HCT116 (cell line): ENCODE data around the gene CPT1A.

Source experiments
- CTCF ChIP-seq, 3 experiments: fragments of 200-600 bp in 1 of 3; sonication (generic) in 1 of 3; IDR thresholded peaks in 2 of 3; conservative IDR thresholded peaks in 1 of 3; 2 replicates each; pipeline ENCODE4 v1.5.1; 2012 to 2017; ENCODE audit warnings: low read depth in 2 of 3, low read length in 2 of 3, antibody characterized with exemption in 1 of 3, borderline replicate concordance in 1 of 3, control low read depth in 1 of 3, mild to moderate bottlenecking in 1 of 3, mixed read lengths in 1 of 3, mixed run types in 1 of 3, moderate library complexity in 1 of 3; ENCODE audit not compliant: insufficient read depth in 1 of 3
- POLR2AphosphoS5 ChIP-seq: IDR thresholded peaks from 2 replicates; pipeline ENCODE4 v1.6.1; 2011; ENCODE audit warnings: mild to moderate bottlenecking, low read depth, low read length, moderate library complexity

GRCh38 chr11:68770781-68771180 lies 70.9 kb downstream of the CPT1A start:
- TF ChIP-seq CTCF (IDR thresholded peaks at IDR 0.05 in 2 of 3, conservative IDR thresholded peaks at IDR 0.05 in 1 of 3; ENCODE audit: borderline replicate concordance in 1 of 3, insufficient read depth in 1 of 3, low read depth in 2 of 3, low read length in 2 of 3) (no peak), POLR2AphosphoS5 (no peak)
